GM13976 (cell line): Measurements from ENCODE around the gene TNFRSF18.

Source experiments
- DNase-seq: peaks from one replicate; pipeline ENCODE4 v3.0.0; 2012; ENCODE audit warnings: low spot score
- in situ Hi-C: fragments of 300-500 bp; cut with MboI; formaldehyde crosslinking; loops from one replicate; pipeline ENCODE4 v1.12.0; 2022; ENCODE audit warnings: low sequenced_read_pairs, mixed read lengths, inconsistent platforms; ENCODE audit not compliant: unreplicated experiment
- TF ChIP-seq, protein P1 (sequence below): IDR thresholded peaks from 2 replicates; pipeline ENCODE4 v1.5.1; 2012; ENCODE audit warnings: borderline replicate concordance, mild to moderate bottlenecking; ENCODE audit not compliant: insufficient read depth; ENCODE audit errors: extremely low read depth, missing control alignments, control extremely low read depth

Gene TNFRSF18

DNA sequence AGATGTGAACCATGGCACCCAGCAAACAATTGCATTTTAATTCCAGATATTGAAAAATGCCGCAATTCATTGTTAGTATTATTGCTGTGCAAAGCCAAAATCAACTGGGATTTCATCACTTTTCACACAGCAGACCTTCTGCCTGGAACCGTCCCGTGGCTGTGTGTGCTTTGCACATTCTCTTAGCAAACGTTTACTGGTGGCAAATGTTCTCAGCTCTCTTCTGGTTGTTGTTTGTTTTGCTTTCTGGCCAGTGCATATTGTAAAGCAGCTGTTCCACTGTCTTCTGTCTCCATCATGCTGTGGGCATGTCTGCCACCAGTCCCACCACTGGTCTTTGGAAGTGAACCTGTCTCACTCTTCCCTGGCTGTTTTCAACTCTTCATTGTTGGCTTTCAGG, 52.5 kb downstream of the TNFRSF18 start:
- TF ChIP-seq, protein P1, sequence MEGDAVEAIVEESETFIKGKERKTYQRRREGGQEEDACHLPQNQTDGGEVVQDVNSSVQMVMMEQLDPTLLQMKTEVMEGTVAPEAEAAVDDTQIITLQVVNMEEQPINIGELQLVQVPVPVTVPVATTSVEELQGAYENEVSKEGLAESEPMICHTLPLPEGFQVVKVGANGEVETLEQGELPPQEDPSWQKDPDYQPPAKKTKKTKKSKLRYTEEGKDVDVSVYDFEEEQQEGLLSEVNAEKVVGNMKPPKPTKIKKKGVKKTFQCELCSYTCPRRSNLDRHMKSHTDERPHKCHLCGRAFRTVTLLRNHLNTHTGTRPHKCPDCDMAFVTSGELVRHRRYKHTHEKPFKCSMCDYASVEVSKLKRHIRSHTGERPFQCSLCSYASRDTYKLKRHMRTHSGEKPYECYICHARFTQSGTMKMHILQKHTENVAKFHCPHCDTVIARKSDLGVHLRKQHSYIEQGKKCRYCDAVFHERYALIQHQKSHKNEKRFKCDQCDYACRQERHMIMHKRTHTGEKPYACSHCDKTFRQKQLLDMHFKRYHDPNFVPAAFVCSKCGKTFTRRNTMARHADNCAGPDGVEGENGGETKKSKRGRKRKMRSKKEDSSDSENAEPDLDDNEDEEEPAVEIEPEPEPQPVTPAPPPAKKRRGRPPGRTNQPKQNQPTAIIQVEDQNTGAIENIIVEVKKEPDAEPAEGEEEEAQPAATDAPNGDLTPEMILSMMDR = no peak
- in situ Hi-C loops = no loop called here
- DNase-seq = no peak
